Adrenal gland (tissue), 12 donors: Measurements from ENCODE around the gene ACTR1B. TPM values are rescaled to one million over a fixed set of nuclear protein-coding genes. Genes with fewer than 3 reads are reported as not detected.
A peak's percentile ranks its signal among the peaks of the same experiment; 100 is the strongest.

Source experiments
- DNase-seq, 7 donors: peaks; one replicate each; pipeline ENCODE4 v3.0.0-alpha.2; 2019 to 2020
- H3K27ac ChIP-seq, 5 donors: fragments of 200-600 bp; sonication (generic) in 4 of 5; 1 replicate in 3 of 5; 2 replicates in 2 of 5; pipeline versions ENCODE4 v1.5.1 to v1.8.0; 2016 to 2020; ENCODE audit warnings: mild to moderate bottlenecking in 1 of 5
- H3K27me3 ChIP-seq: fragments of 200-600 bp; 2 replicates; pipeline ENCODE4 v1.8.0; 2021
- H3K36me3 ChIP-seq, 2 donors: fragments of 200-600 bp; replicated peaks in 1 of 2; 1 replicate in 1 of 2; 2 replicates in 1 of 2; pipeline versions ENCODE4 v1.5.1 to v1.8.0; 2018 to 2022
- H3K4me1 ChIP-seq, 2 donors: fragments of 200-600 bp; replicated peaks in 1 of 2; 1 replicate in 1 of 2; 2 replicates in 1 of 2; pipeline versions ENCODE4 v1.5.1 to v1.8.0; 2018 to 2021
- H3K4me3 ChIP-seq, 4 donors: fragments of 200-600 bp; sonication (generic) in 3 of 4; one replicate each; pipeline ENCODE4 v1.5.1; 2016 to 2018
- H3K9me3 ChIP-seq, 3 donors: fragments of 200-600 bp; sonication (generic) in 1 of 3; replicated peaks in 1 of 3; 1 replicate in 2 of 3; 2 replicates in 1 of 3; pipeline versions ENCODE4 v1.5.1 to v1.8.0; 2016 to 2021
- CTCF ChIP-seq, 6 experiments: fragments of 450-650 bp in 4 of 6; fragments of 200-600 bp in 2 of 6; sonication (generic) in 1 of 6; IDR thresholded peaks; 1 replicate in 5 of 6; 2 replicates in 1 of 6; pipeline versions ENCODE4 v1.5.1 to v1.8.0; 2016 to 2021; ENCODE audit warnings: antibody characterized with exemption in 6 of 6, mild to moderate bottlenecking in 2 of 6, moderate library complexity in 1 of 6
- POLR2A ChIP-seq, 2 donors: fragments of 450-650 bp; IDR thresholded peaks; one replicate each; pipeline ENCODE4 v1.6.1; 2017; ENCODE audit warnings: antibody characterized with exemption in 2 of 2, mild to moderate bottlenecking in 2 of 2, moderate library complexity in 1 of 2
- WGBS, 4 donors: extraction: QIAGEN DNeasy Blood & Tissue Kit in 2 of 4; methylation state at CpG; one replicate each; pipeline versions ENCODE4 v1.1.5 to v1.1.7; 2013 to 2017; 5-methylcytosine and 5-hydroxymethylcytosine counted together
- intact Hi-C, 2 donors: fragments of 100-400 bp; cut with DNase I; formaldehyde crosslinking; loops; one replicate each; pipeline versions ENCODE4 v1.14.1 to v1.15.0; 2022 to 2023
- polyA plus RNA-seq, 3 donors: library from polyadenylated mRNA; stranded (reverse); fragments of 200-250 nt in 2 of 3; fragments of 350-450 nt in 1 of 3; fragmentation: Illumina TruSeq in 1 of 3; extraction: RNeasy Lipid Tissue Mini Kit (QIAGEN cat#74804) in 1 of 3; gene quantifications; one replicate each; pipeline ENCODE4 v1.2.3, GENCODE V29; 2013 to 2014
- total RNA-seq, 9 donors: library from RNA; depleted of rRNA in 4 of 9; stranded (reverse); fragments of >200 nt in 4 of 9; fragments of 120-200 nt in 1 of 9; fragmentation: NEBNext Ultra II Directional in 1 of 9; extraction: Animal tissue kit (Norgen Biotek cat#: 25700) in 1 of 9; gene quantifications; one replicate each; pipeline versions ENCODE4 v1.1.0 to v1.2.4, GENCODE V29; 2013 to 2023
- donor health status: healthy with polysubstance abuse.
- donor health status: Bipolar disorder and iron deficiency.
- donor health status: DM: yes; HTN: yes; CAD: no.
- donor health status: DM: no; HTN: no; CAD: no.
- donor health status: DM: no; HTN: no; CAD: no.
- donor health status: DM: yes; HTN: yes; CAD: no.

ACTR1B gene
- total and polyA plus RNA-seq, 12 donors = 39.0 to 130 (median 95.7) TPM

DNA sequence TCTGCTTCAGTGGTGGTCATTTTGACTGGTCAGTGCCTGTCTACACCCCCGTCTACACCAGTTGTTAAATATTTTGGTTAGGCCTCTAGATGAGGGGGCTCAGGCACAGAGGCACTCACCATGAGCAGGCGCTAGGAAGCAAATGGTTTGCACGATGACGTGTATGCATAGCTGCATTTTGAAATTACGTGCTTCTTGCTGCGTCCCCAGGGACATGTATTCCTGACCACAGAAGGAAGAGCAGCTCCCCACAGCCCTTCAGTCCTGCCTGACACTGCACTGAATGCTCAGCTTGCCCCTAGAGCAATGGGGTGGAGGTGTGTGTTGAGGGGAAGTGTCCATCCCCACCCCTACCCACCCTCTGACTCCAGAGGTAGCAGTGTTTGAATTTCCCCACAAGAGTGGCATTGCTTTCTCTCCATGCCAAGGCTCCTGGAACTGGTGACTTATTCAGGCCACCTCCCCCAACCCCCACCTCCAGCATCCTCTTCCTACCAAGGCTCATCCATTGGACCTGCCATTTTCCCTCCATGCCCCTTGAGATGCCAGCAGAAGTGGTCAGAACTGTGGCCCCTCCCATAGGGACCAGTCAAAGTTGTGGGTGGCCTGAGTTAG, 38.1 kb upstream of the ACTR1B start:
- intact Hi-C loops = loop anchor here in 1 of 2 donors (5.0 to 10.0 kb wide), 2 partner anchors 107 to 685 kb away; no protein-coding TSS in a partner anchor
- Histone ChIP-seq H3K4me3 (no peak overlapping the region), H3K4me1 (no peaks in the 10 kb centered on the region), H3K9me3 (no peaks in the 10 kb centered on the region), H3K36me3 (no peaks in the 10 kb centered on the region), H3K27ac (no peak overlapping the region), H3K27me3 (no peaks in the 10 kb centered on the region)
- 60 to 95% (median 93%) methylated on average over 1 to 6 of the region's 6 CpGs for WGBS, 4 donors
- DNase-seq = peak in 1 of 7 donors; percentile 18
- no peak for TF ChIP-seq CTCF (IDR thresholded peaks at IDR 0.05)
- TF ChIP-seq POLR2A (IDR thresholded peaks at IDR 0.05) = no peak

DNA sequence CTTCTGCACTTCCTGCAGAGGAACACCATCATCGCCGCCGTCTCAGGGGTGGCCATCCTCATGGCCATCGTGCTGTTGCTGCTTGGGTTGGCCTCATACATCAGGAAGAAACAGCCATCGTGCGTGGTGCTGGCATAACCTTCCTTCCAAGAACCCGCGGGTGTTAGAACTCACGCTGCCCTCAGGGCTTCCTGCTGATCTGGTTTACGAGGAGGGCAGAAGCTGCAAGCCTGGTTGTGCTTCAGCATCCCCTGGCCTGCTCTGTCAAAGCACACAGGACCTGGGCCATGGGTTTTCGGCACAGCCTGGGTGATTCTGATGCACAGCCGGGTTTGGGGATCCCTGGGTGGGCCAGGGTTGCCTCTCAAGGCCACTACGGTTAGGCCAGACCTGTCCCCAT, 37.3 kb upstream of the ACTR1B start:
- H3K27ac ChIP-seq = no peak overlapping the region
- no peaks in the 10 kb centered on the region for H3K36me3 ChIP-seq
- intact Hi-C loops = loop anchor here in 1 of 2 donors (5.0 to 10.0 kb wide), 2 partner anchors 106 to 686 kb away; no protein-coding TSS in a partner anchor
- WGBS, 4 donors = 73 to 95% (median 83%) methylated on average over 12 to 13 of the region's 13 CpGs
- H3K4me1 ChIP-seq = no peaks in the 10 kb centered on the region
- H3K9me3 ChIP-seq = no peaks in the 10 kb centered on the region
- TF ChIP-seq POLR2A (IDR thresholded peaks at IDR 0.05) = no peak
- no peak for TF ChIP-seq CTCF (IDR thresholded peaks at IDR 0.05)
- no peak overlapping the region for H3K4me3 ChIP-seq
- no peaks in the 10 kb centered on the region for H3K27me3 ChIP-seq
- peak in 1 of 7 donors; percentile 33 for DNase-seq

GRCh38 chr2:97699765-97700444, 36.1 kb upstream of the ACTR1B start:
- TF ChIP-seq POLR2A (IDR thresholded peaks at IDR 0.05) (no peak), CTCF (IDR thresholded peaks at IDR 0.05) (peak; percentile 26 to 66 (median 54))
- H3K27ac ChIP-seq = no peak overlapping the region
- H3K9me3 ChIP-seq = no peaks in the 10 kb centered on the region
- H3K4me3 ChIP-seq = no peak overlapping the region
- intact Hi-C loops = loop anchor here (5.0 to 10.0 kb wide), 2 partner anchors 105 to 687 kb away; no protein-coding TSS in a partner anchor
- H3K4me1 ChIP-seq = no peaks in the 10 kb centered on the region
- DNase-seq = peak; percentile 43 to 77 (median 58)
- WGBS, 4 donors = 48 to 68% (median 62%) methylated on average over 11 of the region's 11 CpGs
- no peaks in the 10 kb centered on the region for H3K27me3 ChIP-seq
- H3K36me3 ChIP-seq = no peaks in the 10 kb centered on the region

- WGBS, 4 donors = 79 to 82% (median 80%) methylated on average over 4 of the region's 4 CpGs
- H3K4me1 ChIP-seq = no peaks in the 10 kb centered on the region
- peak in 1 of 7 donors; percentile 13 for DNase-seq
- H3K9me3 ChIP-seq = no peaks in the 10 kb centered on the region
- no peaks in the 10 kb centered on the region for H3K27me3 ChIP-seq
- no peak overlapping the region for H3K27ac ChIP-seq
- intact Hi-C loops = loop anchor here in 1 of 2 donors (10.0 kb wide), 1 partner anchor 104 kb away; no protein-coding TSS in a partner anchor
- H3K4me3 ChIP-seq = no peak overlapping the region
- no peaks in the 10 kb centered on the region for H3K36me3 ChIP-seq
- TF ChIP-seq POLR2A (IDR thresholded peaks at IDR 0.05) = no peak
- no peak for TF ChIP-seq CTCF (IDR thresholded peaks at IDR 0.05)
These were observed 34.7 kb upstream of the ACTR1B start for GRCh38 chr2:97698530-97698929.
